IMR-90 (cell line): Measurements from ENCODE around the gene NAPEPLD. TPM values are rescaled to one million over a fixed set of nuclear protein-coding genes. Genes with fewer than 3 reads are reported as not detected.

ENCODE experiments used
- ATAC-seq: fragments of 200-7000 bp; cut with Tn5 transposase; 2 replicates; pipeline ENCODE4 v1.9.1; 2020; ENCODE audit warnings: low read depth, mild to moderate bottlenecking, moderate library complexity
- BruUV-seq: library from RNA; stranded (reverse); fragments of 400-500 nt; replicated peaks from 2 replicates; lab custom pipeline; 2021; lab: Mats Ljungman, UMichigan
- CTCF ChIA-PET: fragments of 300-600 bp; formaldehyde crosslinking; extraction: SDS; loops from one replicate; lab custom pipeline; 2021; ENCODE audit warnings: antibody characterized with exemption; lab: Yijun Ruan, JAX
- POLR2A ChIA-PET: fragments of 300-600 bp; sonication (Branson Sonifier 250); formaldehyde crosslinking; loops from one replicate; lab custom pipeline; 2022; ENCODE audit warnings: antibody characterized with exemption; ENCODE audit not compliant: unreplicated experiment; lab: Charles Lee
- DNase-seq: peaks from one replicate; pipeline ENCODE4 v3.0.0; 2013
- H2AFZ ChIP-seq: replicated peaks from 2 replicates; pipeline ENCODE3; 2013; ENCODE audit warnings: low read length, mild to moderate bottlenecking; ENCODE audit not compliant: poor library complexity
- H2AK5ac ChIP-seq: 2 replicates; pipeline ENCODE4 v1.6.1; 2013; ENCODE audit warnings: low read depth, low read length, inconsistent platforms
- H2AK9ac ChIP-seq: replicated peaks from 2 replicates; pipeline ENCODE3; 2013; ENCODE audit warnings: mild to moderate bottlenecking, low read depth, low read length, moderate library complexity; ENCODE audit not compliant: poor library complexity
- H2BK120ac ChIP-seq: 2 replicates; pipeline ENCODE4 v1.6.1; 2013; ENCODE audit warnings: low read depth, low read length, inconsistent platforms
- H2BK15ac ChIP-seq: 3 replicates; pipeline ENCODE4 v1.6.1; 2013; ENCODE audit warnings: low read depth, low read length, inconsistent platforms
- H2BK20ac ChIP-seq: 2 replicates; pipeline ENCODE4 v1.6.1; 2013; ENCODE audit warnings: low read depth, mild to moderate bottlenecking, inconsistent platforms, low read length, moderate library complexity
- H2BK5ac ChIP-seq: 2 replicates; pipeline ENCODE4 v1.6.1; 2013; ENCODE audit warnings: mild to moderate bottlenecking, low read depth, low read length, inconsistent platforms; ENCODE audit not compliant: poor library complexity, severe bottlenecking
- H3K14ac ChIP-seq: replicated peaks from 2 replicates; pipeline ENCODE4 v1.6.1; 2013; ENCODE audit warnings: low read depth, low read length, inconsistent platforms
- H3K18ac ChIP-seq: 2 replicates; pipeline ENCODE4 v1.6.1; 2013; ENCODE audit warnings: low read depth, low read length, control low read depth
- H3K23ac ChIP-seq: 2 replicates; pipeline ENCODE4 v1.6.1; 2013; ENCODE audit warnings: low read depth, low read length, inconsistent platforms
- H3K27ac ChIP-seq: 2 replicates; pipeline ENCODE4 v1.5.1; 2013; ENCODE audit warnings: mild to moderate bottlenecking, control low read depth, low read length; ENCODE audit not compliant: insufficient read depth
- H3K27me3 ChIP-seq: 2 replicates; pipeline ENCODE4 v1.6.1; 2013; ENCODE audit warnings: low read length; ENCODE audit not compliant: control insufficient read depth, insufficient read depth
- H3K36me3 ChIP-seq: 2 replicates; pipeline ENCODE4 v1.6.1; 2013; ENCODE audit warnings: low read length, mixed read lengths; ENCODE audit not compliant: control insufficient read depth, insufficient read depth
- H3K4ac ChIP-seq: 2 replicates; pipeline ENCODE4 v1.6.1; 2013; ENCODE audit warnings: low read depth, low read length, inconsistent platforms
- H3K4me1 ChIP-seq: 2 replicates; pipeline ENCODE4 v1.6.1; 2013; ENCODE audit warnings: low read length, mixed read lengths; ENCODE audit not compliant: control insufficient read depth, insufficient read depth
- H3K4me2 ChIP-seq: 2 replicates; pipeline ENCODE4 v1.6.1; 2013; ENCODE audit warnings: low read depth, mild to moderate bottlenecking, control low read depth, low read length, moderate library complexity
- H3K4me3 ChIP-seq: 2 replicates; pipeline ENCODE4 v1.5.1; 2013; ENCODE audit warnings: low read depth, mild to moderate bottlenecking, control low read depth, low read length, moderate library complexity; ENCODE audit not compliant: insufficient read depth
- H3K56ac ChIP-seq: 2 replicates; pipeline ENCODE4 v1.6.1; 2013; ENCODE audit warnings: low read length, inconsistent platforms; ENCODE audit not compliant: insufficient read depth; ENCODE audit errors: extremely low read depth
- H3K79me1 ChIP-seq, 2 experiments: 2 replicates each; pipeline ENCODE4 v1.6.1; 2013; ENCODE audit warnings: low read length in 2 of 2, inconsistent platforms in 1 of 2, low read depth in 1 of 2
- H3K9ac ChIP-seq: 2 replicates; pipeline ENCODE4 v1.6.1; 2013; ENCODE audit warnings: low read depth, low read length, control low read depth
- H3K9me1 ChIP-seq: 2 replicates; pipeline ENCODE4 v1.6.1; 2013; ENCODE audit warnings: low read length, inconsistent platforms; ENCODE audit not compliant: insufficient read depth
- H3K9me3 ChIP-seq: 2 replicates; pipeline ENCODE4 v1.6.1; 2013; ENCODE audit warnings: low read length; ENCODE audit not compliant: control insufficient read depth, insufficient read depth
- H4K20me1 ChIP-seq: 2 replicates; pipeline ENCODE4 v1.6.1; 2013; ENCODE audit warnings: low read length, inconsistent platforms; ENCODE audit not compliant: insufficient read depth
- H4K5ac ChIP-seq: 2 replicates; pipeline ENCODE4 v1.6.1; 2013; ENCODE audit warnings: mild to moderate bottlenecking, low read depth, low read length, control low read depth
- H4K8ac ChIP-seq, 2 experiments: 2 replicates each; pipeline ENCODE4 v1.6.1; 2013; ENCODE audit warnings: low read depth in 2 of 2, low read length in 2 of 2, control low read depth in 1 of 2, inconsistent platforms in 1 of 2
- H4K91ac ChIP-seq: 2 replicates; pipeline ENCODE4 v1.6.1; 2013; ENCODE audit warnings: low read depth, low read length, inconsistent platforms; ENCODE audit not compliant: insufficient read depth
- BHLHE40 ChIP-seq: fragments of 150-350 bp; IDR thresholded peaks from 2 replicates; pipeline ENCODE4 v1.6.1; 2016; ENCODE audit warnings: mild to moderate bottlenecking, low read depth, low read length
- CEBPB ChIP-seq: IDR thresholded peaks from 2 replicates; pipeline ENCODE4 v1.6.1; 2012; ENCODE audit warnings: low read depth, low read length, improper control_type of control experiment
- CTCF ChIP-seq: conservative IDR thresholded peaks from 2 replicates; pipeline ENCODE4 v1.5.1; 2012; ENCODE audit warnings: mild to moderate bottlenecking, low read depth, low read length, improper control_type of control experiment
- ELK1 ChIP-seq: fragments of 150-350 bp; IDR thresholded peaks from 2 replicates; pipeline ENCODE4 v1.6.1; 2016; ENCODE audit warnings: low read depth, mild to moderate bottlenecking, low read length, moderate library complexity, borderline replicate concordance
- FOS ChIP-seq: fragments of 150-350 bp; IDR thresholded peaks from 2 replicates; pipeline ENCODE4 v1.6.1; 2016; ENCODE audit warnings: low read depth, low read length
- MAFK ChIP-seq: IDR thresholded peaks from 2 replicates; pipeline ENCODE4 v1.6.1; 2012; ENCODE audit warnings: low read depth, low read length, improper control_type of control experiment
- MAZ ChIP-seq: IDR thresholded peaks from 2 replicates; pipeline ENCODE4 v1.6.1; 2012; ENCODE audit warnings: low read depth, mild to moderate bottlenecking, low read length, improper control_type of control experiment, moderate library complexity, borderline replicate concordance
- MXI1 ChIP-seq: IDR thresholded peaks from 2 replicates; pipeline ENCODE4 v1.6.1; 2012; ENCODE audit warnings: low read depth, mild to moderate bottlenecking, low read length, moderate library complexity, borderline replicate concordance
- POLR2A ChIP-seq: IDR thresholded peaks from 2 replicates; pipeline ENCODE4 v1.6.1; 2012; ENCODE audit warnings: mild to moderate bottlenecking, low read depth, low read length
- RAD21 ChIP-seq: IDR thresholded peaks from 2 replicates; pipeline ENCODE4 v1.6.1; 2012; ENCODE audit warnings: low read length, improper control_type of control experiment
- RCOR1 ChIP-seq: IDR thresholded peaks from 2 replicates; pipeline ENCODE4 v1.6.1; 2012; ENCODE audit warnings: mild to moderate bottlenecking, low read length, improper control_type of control experiment; ENCODE audit not compliant: insufficient replicate concordance
- RFX5 ChIP-seq: IDR thresholded peaks from 2 replicates; pipeline ENCODE4 v1.8.0; 2012; ENCODE audit warnings: low read depth, mild to moderate bottlenecking, low read length, moderate library complexity
- SMC3 ChIP-seq: fragments of 150-350 bp; IDR thresholded peaks from 2 replicates; pipeline ENCODE4 v1.6.1; 2016; ENCODE audit warnings: low read depth, mild to moderate bottlenecking, antibody characterized with exemption, low read length, moderate library complexity
- USF2 ChIP-seq: fragments of 150-350 bp; IDR thresholded peaks from 2 replicates; pipeline ENCODE4 v1.6.1; 2017; ENCODE audit warnings: mild to moderate bottlenecking, antibody characterized with exemption, low read length, low read depth
- WGBS, 2 experiments: methylation state at CpG; one replicate each; pipeline versions ENCODE4 v1.1.5 to v1.1.7; 2013; ENCODE audit warnings: missing lambda C conversion rate in 2 of 2; ENCODE audit not compliant: insufficient read length in 1 of 2; ENCODE audit errors: extremely low coverage in 2 of 2; 5-methylcytosine and 5-hydroxymethylcytosine counted together
- dilution Hi-C: fragments of 300-500 bp; cut with HindIII; formaldehyde crosslinking; loops from one replicate; pipeline ENCODE4 v1.14.3; 2018; ENCODE audit warnings: low sequenced_read_pairs; ENCODE audit not compliant: unreplicated experiment
- in situ Hi-C: fragments of 300-500 bp; cut with MboI; formaldehyde crosslinking; loops from 3 replicates; pipeline ENCODE4 v1.14.3; 2019; ENCODE audit warnings: low sequenced_read_pairs, inconsistent platforms, mixed read lengths
- intact Hi-C: fragments of 100-400 bp; cut with micrococcal nuclease; formaldehyde crosslinking; loops from 2 replicates; pipeline ENCODE4 v1.10.0; 2022
- polyA plus RNA-seq, 3 experiments: library from polyadenylated mRNA; depleted of rRNA; stranded (reverse); fragments of >200 nt; gene quantifications; 2 replicates each; pipeline ENCODE4 v1.2.3, GENCODE V29; 2012; ENCODE audit warnings: low replicate concordance in 1 of 3
- total RNA-seq: library from RNA; depleted of rRNA; stranded (reverse); fragments of >200 nt; gene quantifications from 2 replicates; pipeline ENCODE4 v1.2.3, GENCODE V29; 2012

The NAPEPLD gene
- total and polyA plus RNA-seq, 2 of the 4 experiments (the other 2 are of a cell fraction): 2.2 to 3.4 TPM

- no peaks in the 10 kb centered on the region for H3K79me1 ChIP-seq
- no peak overlapping the region for H2BK120ac ChIP-seq
- no peak overlapping the region for H4K5ac ChIP-seq
- H3K4me2 ChIP-seq: no peak overlapping the region
- dilution Hi-C loops: no loop called here
- intact Hi-C loops: no loop called here
- ATAC-seq (no peak), DNase-seq (no peak)
- H3K27ac ChIP-seq: no peak overlapping the region
- H2AK9ac ChIP-seq: no peak overlapping the region
- no peak overlapping the region for H3K18ac ChIP-seq
- in situ Hi-C loops: no loop called here
- ChIA-PET CTCF (interaction anchor here (0.7 kb wide), 1 partner anchor 20 kb away, joined by 3 read pairs; no protein-coding TSS in a partner anchor), POLR2A (no interaction called here)
- H3K9me1 ChIP-seq: peaks cover 11% of the 10 kb centered on the region; the same call in 1 of the 2 replicates
- H3K36me3 ChIP-seq: peaks cover 13% of the 10 kb centered on the region
- H3K4me3 ChIP-seq: no peak overlapping the region
- no peak overlapping the region for H3K56ac ChIP-seq
- no peak overlapping the region for H3K14ac ChIP-seq
- no peak overlapping the region for H2AK5ac ChIP-seq
- no peak overlapping the region for H3K9ac ChIP-seq
- no peak overlapping the region for H4K91ac ChIP-seq
- H3K4ac ChIP-seq: no peak overlapping the region
- no peak overlapping the region for H2AFZ ChIP-seq
- H3K27me3 ChIP-seq: no peaks in the 10 kb centered on the region
- no peak overlapping the region for H2BK15ac ChIP-seq
- WGBS, 2 experiments: no CpG with 5 or more reads among the region's 3 CpGs
- TF ChIP-seq BHLHE40: no peak
- TF ChIP-seq MAFK: no peak
- TF ChIP-seq FOS: no peak
- TF ChIP-seq CEBPB: no peak
- no peak for TF ChIP-seq CTCF
- no peak for TF ChIP-seq RFX5
- TF ChIP-seq ELK1: no peak
- TF ChIP-seq SMC3: no peak
- no peak for TF ChIP-seq USF2
- TF ChIP-seq RCOR1: no peak
- TF ChIP-seq MXI1: no peak
- TF ChIP-seq POLR2A: no peak
- TF ChIP-seq RAD21: no peak
- no peak for TF ChIP-seq MAZ
- no peaks in the 10 kb centered on the region for H3K9me3 ChIP-seq
- BruUV-seq: no TSS peak
- no peak overlapping the region for H3K23ac ChIP-seq
- H2BK20ac ChIP-seq: no peak overlapping the region
- H3K4me1 ChIP-seq: no peaks in the 10 kb centered on the region
- no peaks in the 10 kb centered on the region for H4K20me1 ChIP-seq
- H4K8ac ChIP-seq: no peak overlapping the region
- no peak overlapping the region for H2BK5ac ChIP-seq
These were observed 25.4 kb downstream of the NAPEPLD start for GRCh38 chr7:103123529-103123928.
